Stomach (tissue), 9 donors: ENCODE results near the gene ELANE. TPM values are rescaled to one million over a fixed set of nuclear protein-coding genes. Genes with fewer than 3 reads are reported as not detected.

Experiments used
- DNase-seq, 2 donors: peaks; one replicate each; pipeline versions ENCODE4 v3.0.0 to v3.0.0-alpha.2; 2013 to 2019
- H3K27ac ChIP-seq, 5 donors: fragments of 200-600 bp in 4 of 5; sonication (generic) in 4 of 5; one replicate each; pipeline ENCODE4 v1.5.1; 2013 to 2019; ENCODE audit warnings: mild to moderate bottlenecking in 1 of 5, moderate library complexity in 1 of 5
- H3K27me3 ChIP-seq, 3 donors: fragments of 200-600 bp; sonication (generic); one replicate each; pipeline ENCODE4 v1.5.1; 2017 to 2019; ENCODE audit warnings: mixed run types in 1 of 3
- H3K36me3 ChIP-seq, 4 donors: fragments of 200-600 bp; sonication (generic); 1 replicate in 3 of 4; 2 replicates in 1 of 4; pipeline ENCODE4 v1.5.1; 2016 to 2019
- H3K4me1 ChIP-seq, 4 donors: fragments of 200-600 bp; sonication (generic); one replicate each; pipeline ENCODE4 v1.5.1; 2016 to 2019
- H3K4me3 ChIP-seq, 4 donors: fragments of 200-600 bp; sonication (generic) in 3 of 4; one replicate each; pipeline ENCODE4 v1.5.1; 2016 to 2019; ENCODE audit warnings: mild to moderate bottlenecking in 1 of 4
- H3K9me3 ChIP-seq, 4 donors: fragments of 200-600 bp; sonication (generic); one replicate each; pipeline ENCODE4 v1.5.1; 2016 to 2019
- EP300 ChIP-seq: sonication (generic); formaldehyde crosslinking; IDR thresholded peaks from one replicate; pipeline ENCODE4 v1.6.1; 2017; ENCODE audit warnings: antibody characterized with exemption
- POLR2A ChIP-seq, 4 donors: fragments of 450-650 bp; IDR thresholded peaks; one replicate each; pipeline ENCODE4 v1.6.1; 2016; ENCODE audit warnings: antibody characterized with exemption in 4 of 4, control low read depth in 2 of 4, mild to moderate bottlenecking in 1 of 4, moderate library complexity in 1 of 4
- POLR2AphosphoS5 ChIP-seq, 3 donors: sonication (generic); formaldehyde crosslinking; IDR thresholded peaks; one replicate each; pipeline ENCODE4 v1.6.1; 2016; ENCODE audit warnings: antibody characterized with exemption in 3 of 3
- WGBS, 5 donors: extraction: QIAGEN DNeasy Blood & Tissue Kit in 3 of 5; methylation state at CpG; one replicate each; pipeline versions ENCODE4 v1.1.5 to v1.1.7; 2013 to 2018; 5-methylcytosine and 5-hydroxymethylcytosine counted together
- intact Hi-C: fragments of 100-400 bp; cut with DNase I; formaldehyde crosslinking; loops from one replicate; pipeline ENCODE4 v1.15.1; 2023; ENCODE audit warnings: low total_unique reads
- polyA plus RNA-seq, 3 donors: library from polyadenylated mRNA; stranded (reverse); fragments of 200-250 nt; gene quantifications; one replicate each; pipeline ENCODE4 v1.2.3, GENCODE V29; 2013
- total RNA-seq, 5 donors: library from RNA; depleted of rRNA; stranded (reverse); fragments of >200 nt; gene quantifications; one replicate each; pipeline versions ENCODE4 v1.1.0 to v1.2.3, GENCODE V29; 2014 to 2016
- TF ChIP-seq, protein P1 (sequence below), 7 experiments: fragments of 450-650 bp in 4 of 7; fragments of 200-600 bp in 3 of 7; sonication (generic) in 3 of 7; IDR thresholded peaks; one replicate each; pipeline ENCODE4 v1.5.1; 2016 to 2019; ENCODE audit warnings: antibody characterized with exemption in 7 of 7, control low read depth in 2 of 7, mild to moderate bottlenecking in 1 of 7
- donor health status: healthy with polysubstance abuse.
- donor health status: Bipolar disorder and iron deficiency.
- donor health status: healthy.

Gene ELANE
- total and polyA plus RNA-seq, 8 donors: 1.1 to 10.5 (median 3.2) TPM; not detected in 4

DNA sequence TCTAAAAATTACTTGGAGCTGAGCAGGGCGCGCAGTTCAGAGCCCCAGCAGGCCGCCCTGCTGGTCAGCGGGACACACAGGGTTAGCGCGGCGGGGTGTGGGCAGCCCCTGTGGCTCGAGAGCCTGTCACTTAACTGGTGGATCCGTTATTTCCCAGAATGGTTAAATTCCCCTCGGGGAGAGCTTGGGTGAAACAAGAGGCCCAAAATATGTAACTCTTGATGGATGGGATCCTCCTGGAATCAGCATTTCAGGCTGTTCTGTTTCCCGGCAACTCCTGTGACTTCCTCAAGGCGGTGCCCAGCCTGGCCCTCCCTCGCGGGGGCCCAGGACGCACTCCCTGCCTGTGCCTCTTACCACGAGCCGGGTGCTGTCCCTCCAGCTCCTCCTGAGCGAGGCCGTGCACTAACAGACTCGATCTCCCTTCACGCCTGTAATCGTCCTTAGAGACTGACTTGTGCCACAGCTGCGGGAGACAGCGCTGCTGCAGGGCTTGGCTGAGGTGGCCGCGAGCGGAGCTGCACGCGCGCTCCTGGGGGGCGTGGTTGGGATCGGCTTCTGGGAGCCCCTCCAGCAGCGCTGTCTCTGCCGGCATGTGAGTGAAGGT, 45.2 kb upstream of the ELANE start:
- Histone ChIP-seq H3K4me3 (no peak overlapping the region), H3K36me3 (peaks cover 91 to 96% (median 92%) of the 10 kb centered on the region in 4 donors), H3K4me1 (peaks cover 19 to 37% (median 25%) of the 10 kb centered on the region in 4 donors), H3K27ac (no peak overlapping the region), H3K9me3 (no peaks in the 10 kb centered on the region), H3K27me3 (no peaks in the 10 kb centered on the region)
- TF ChIP-seq, protein P1, sequence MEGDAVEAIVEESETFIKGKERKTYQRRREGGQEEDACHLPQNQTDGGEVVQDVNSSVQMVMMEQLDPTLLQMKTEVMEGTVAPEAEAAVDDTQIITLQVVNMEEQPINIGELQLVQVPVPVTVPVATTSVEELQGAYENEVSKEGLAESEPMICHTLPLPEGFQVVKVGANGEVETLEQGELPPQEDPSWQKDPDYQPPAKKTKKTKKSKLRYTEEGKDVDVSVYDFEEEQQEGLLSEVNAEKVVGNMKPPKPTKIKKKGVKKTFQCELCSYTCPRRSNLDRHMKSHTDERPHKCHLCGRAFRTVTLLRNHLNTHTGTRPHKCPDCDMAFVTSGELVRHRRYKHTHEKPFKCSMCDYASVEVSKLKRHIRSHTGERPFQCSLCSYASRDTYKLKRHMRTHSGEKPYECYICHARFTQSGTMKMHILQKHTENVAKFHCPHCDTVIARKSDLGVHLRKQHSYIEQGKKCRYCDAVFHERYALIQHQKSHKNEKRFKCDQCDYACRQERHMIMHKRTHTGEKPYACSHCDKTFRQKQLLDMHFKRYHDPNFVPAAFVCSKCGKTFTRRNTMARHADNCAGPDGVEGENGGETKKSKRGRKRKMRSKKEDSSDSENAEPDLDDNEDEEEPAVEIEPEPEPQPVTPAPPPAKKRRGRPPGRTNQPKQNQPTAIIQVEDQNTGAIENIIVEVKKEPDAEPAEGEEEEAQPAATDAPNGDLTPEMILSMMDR (IDR thresholded peaks at IDR 0.05): no peak
- TF ChIP-seq EP300 (no peak), POLR2A (IDR thresholded peaks at IDR 0.05) (no peak), POLR2AphosphoS5 (IDR thresholded peaks at IDR 0.05) (no peak)
- WGBS, 5 donors: 84 to 92% (median 87%) methylated on average over 32 to 34 of the region's 34 CpGs
- no peak for DNase-seq
- intact Hi-C loops: no loop called here

DNA sequence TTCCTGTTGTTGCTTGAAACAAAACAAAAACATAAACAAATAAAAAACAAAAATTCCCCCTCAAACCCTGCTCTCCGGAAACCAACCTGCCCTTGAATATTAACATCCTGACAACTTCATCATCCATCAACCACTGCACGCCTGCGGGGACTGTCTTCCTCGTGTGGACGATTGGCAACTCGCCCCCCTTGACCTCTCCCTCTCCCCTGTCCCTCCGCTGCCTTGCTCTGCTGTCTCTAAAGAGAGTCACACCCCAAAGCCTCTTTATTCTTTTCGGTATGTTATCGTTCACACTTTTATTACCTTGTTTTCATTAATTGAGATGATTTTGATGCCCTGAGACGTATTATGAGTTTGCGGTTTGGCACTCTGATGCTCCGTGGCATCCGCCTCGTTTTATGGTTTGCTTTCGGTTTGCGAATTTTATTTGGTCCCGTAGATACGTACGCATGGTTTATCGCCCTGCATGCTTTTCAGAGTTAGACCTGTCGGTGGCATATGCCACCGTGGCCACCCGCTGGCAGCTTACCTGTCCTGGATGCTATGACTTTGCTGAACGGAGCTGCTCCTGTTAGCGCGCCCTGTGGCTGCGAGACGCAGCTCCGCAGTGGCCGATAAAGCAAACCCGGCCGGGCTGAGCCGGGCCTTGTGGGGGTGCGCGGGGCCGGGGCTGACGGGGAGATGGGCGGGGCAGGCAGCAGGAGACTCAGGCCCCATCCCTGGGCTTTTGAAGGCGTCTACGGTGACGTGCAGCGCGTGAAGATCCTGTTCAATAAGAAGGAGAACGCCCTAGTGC, 44.3 kb upstream of the ELANE start:
- no peaks in the 10 kb centered on the region for H3K9me3 ChIP-seq
- H3K4me1 ChIP-seq: peaks cover 10 to 28% (median 16%) of the 10 kb centered on the region in 4 donors
- WGBS, 5 donors: 89 to 92% (median 90%) methylated on average over 34 to 44 of the region's 44 CpGs
- H3K27me3 ChIP-seq: no peaks in the 10 kb centered on the region
- H3K4me3 ChIP-seq: no peak overlapping the region
- peaks cover 94 to 99% (median 99%) of the 10 kb centered on the region in 4 donors for H3K36me3 ChIP-seq
- TF ChIP-seq POLR2AphosphoS5 (IDR thresholded peaks at IDR 0.05) (no peak), EP300 (no peak), POLR2A (IDR thresholded peaks at IDR 0.05) (no peak)
- TF ChIP-seq, protein P1 (IDR thresholded peaks at IDR 0.05): no peak
- no peak for DNase-seq
- intact Hi-C loops: no loop called here
- no peak overlapping the region for H3K27ac ChIP-seq

DNA sequence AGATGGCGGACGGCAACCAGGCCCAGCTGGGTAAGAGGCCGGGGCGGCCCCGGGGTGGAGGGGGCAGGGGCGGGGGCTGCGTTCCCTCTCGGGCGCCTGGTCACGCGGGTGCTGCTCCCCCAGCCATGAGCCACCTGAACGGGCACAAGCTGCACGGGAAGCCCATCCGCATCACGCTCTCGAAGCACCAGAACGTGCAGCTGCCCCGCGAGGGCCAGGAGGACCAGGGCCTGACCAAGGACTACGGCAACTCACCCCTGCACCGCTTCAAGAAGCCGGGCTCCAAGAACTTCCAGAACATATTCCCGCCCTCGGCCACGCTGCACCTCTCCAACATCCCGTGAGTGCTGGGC, 43.7 kb upstream of the ELANE start:
- H3K4me1 ChIP-seq: peaks cover 5 to 23% (median 11%) of the 10 kb centered on the region in 4 donors
- TF ChIP-seq, protein P1 (IDR thresholded peaks at IDR 0.05): no peak
- TF ChIP-seq EP300 (no peak), POLR2AphosphoS5 (IDR thresholded peaks at IDR 0.05) (no peak), POLR2A (IDR thresholded peaks at IDR 0.05) (no peak)
- no peaks in the 10 kb centered on the region for H3K9me3 ChIP-seq
- WGBS, 5 donors: 88 to 93% (median 91%) methylated on average over 20 to 26 of the region's 26 CpGs; no CpG with 5 or more reads in 1 of the 5 donors
- no peaks in the 10 kb centered on the region for H3K27me3 ChIP-seq
- intact Hi-C loops: no loop called here
- H3K36me3 ChIP-seq: peaks cover 93 to 99% (median 99%) of the 10 kb centered on the region in 4 donors
- DNase-seq: no peak
- H3K27ac ChIP-seq: no peak overlapping the region
- H3K4me3 ChIP-seq: no peak overlapping the region

DNA sequence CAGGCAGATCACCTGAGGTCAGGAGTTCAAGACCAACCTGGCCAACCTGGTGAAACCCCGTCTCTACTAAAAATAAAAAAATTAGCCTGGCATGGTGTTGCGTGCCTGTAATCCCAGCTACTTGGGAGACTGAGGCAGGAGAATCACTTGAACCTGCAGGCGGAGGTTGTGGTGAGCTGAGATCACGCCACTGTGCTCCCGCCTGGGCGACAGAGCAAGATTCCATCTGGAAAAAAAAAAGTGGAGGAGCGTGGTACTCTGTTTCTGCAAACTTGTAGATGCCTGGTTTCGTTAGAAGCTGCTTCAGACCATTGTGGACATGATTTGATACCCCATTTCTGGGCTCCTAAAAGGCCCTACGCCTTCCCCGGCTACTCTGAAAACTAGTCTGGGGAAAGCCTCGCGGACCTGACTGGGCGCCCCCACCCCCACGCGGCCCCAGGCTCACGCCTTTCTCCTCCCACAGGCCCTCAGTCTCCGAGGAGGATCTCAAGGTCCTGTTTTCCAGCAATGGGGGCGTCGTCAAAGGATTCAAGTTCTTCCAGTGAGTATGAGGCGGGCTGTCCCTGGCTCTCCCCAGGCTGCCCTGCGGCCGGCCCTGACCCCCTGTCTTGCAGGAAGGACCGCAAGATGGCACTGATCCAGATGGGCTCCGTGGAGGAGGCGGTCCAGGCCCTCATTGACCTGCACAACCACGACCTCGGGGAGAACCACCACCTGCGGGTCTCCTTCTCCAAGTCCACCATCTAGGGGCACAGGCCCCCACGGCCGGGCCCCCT, 41.8 kb upstream of the ELANE start:
- TF ChIP-seq EP300: no peak
- TF ChIP-seq POLR2AphosphoS5 (IDR thresholded peaks at IDR 0.05): no peak
- TF ChIP-seq, protein P1 (IDR thresholded peaks at IDR 0.05): no peak
- no peak for TF ChIP-seq POLR2A (IDR thresholded peaks at IDR 0.05)
- DNase-seq: no peak
- Histone ChIP-seq H3K27ac (no peak overlapping the region), H3K27me3 (no peaks in the 10 kb centered on the region), H3K4me3 (no peak overlapping the region), H3K9me3 (no peaks in the 10 kb centered on the region), H3K4me1 (peaks cover 0 to 6% (median 3%) of the 10 kb centered on the region in 4 donors), H3K36me3 (peaks cover 75 to 85% (median 83%) of the 10 kb centered on the region in 4 donors)
- WGBS, 5 donors: 79 to 85% (median 83%) methylated on average over 27 to 30 of the region's 30 CpGs
- intact Hi-C loops: no loop called here
